DOHH2 (cell line): ENCODE results near the gene PAPPA2.

ENCODE experiments used
- CTCF ChIP-seq: fragments of 200-600 bp; sonication (generic); IDR thresholded peaks from one replicate; pipeline ENCODE4 v1.5.1; 2014; ENCODE audit warnings: antibody characterized with exemption, mild to moderate bottlenecking, low read depth, low read length; ENCODE audit not compliant: poor library complexity, severe bottlenecking
- EZH2phosphoT487 ChIP-seq: fragments of 200-600 bp; sonication (generic); IDR thresholded peaks from 2 replicates; pipeline ENCODE4 v1.6.1; 2017; ENCODE audit warnings: borderline replicate concordance, mild to moderate bottlenecking, antibody characterized with exemption, low read length, moderate library complexity, mixed read lengths

- TF ChIP-seq CTCF (no peak), EZH2phosphoT487 (no peak)
Observed at GRCh38 chr1:176752505-176752904, 289.5 kb downstream of the PAPPA2 start.
